GM18505 (cell line): ENCODE measurements around the gene WASL.

Experiments used
- ATAC-seq: cut with Tn5 transposase; IDR thresholded peaks from one replicate; pipeline ENCODE4 v1.9.1; 2021; ENCODE audit not compliant: unreplicated experiment
- POLR2A ChIP-seq: IDR thresholded peaks from 4 replicates; pipeline ENCODE4 v1.6.1; 2011; ENCODE audit warnings: borderline replicate concordance; ENCODE audit not compliant: insufficient read depth, insufficient read length; ENCODE audit errors: extremely low read depth

Gene WASL

DNA sequence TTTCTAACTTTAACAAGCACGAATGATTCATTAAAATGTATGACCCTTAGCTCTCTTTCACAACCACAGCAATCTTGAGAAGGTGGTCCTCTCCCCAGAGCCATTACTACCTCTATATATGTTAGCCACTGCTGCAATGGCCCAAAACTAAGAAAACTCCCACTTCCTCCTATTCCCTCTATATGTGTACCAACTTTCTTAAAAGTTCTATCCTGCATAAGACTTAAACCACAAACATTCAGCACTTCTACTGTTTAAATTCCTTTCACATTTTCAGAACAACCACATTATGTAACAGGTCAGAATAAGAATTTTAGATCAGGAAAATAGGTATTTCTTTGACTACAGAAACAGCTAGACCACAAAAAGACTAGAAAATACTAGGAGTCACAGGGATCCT, 36.2 kb downstream of the WASL start:
- no peak for TF ChIP-seq POLR2A
- ATAC-seq: no peak

DNA sequence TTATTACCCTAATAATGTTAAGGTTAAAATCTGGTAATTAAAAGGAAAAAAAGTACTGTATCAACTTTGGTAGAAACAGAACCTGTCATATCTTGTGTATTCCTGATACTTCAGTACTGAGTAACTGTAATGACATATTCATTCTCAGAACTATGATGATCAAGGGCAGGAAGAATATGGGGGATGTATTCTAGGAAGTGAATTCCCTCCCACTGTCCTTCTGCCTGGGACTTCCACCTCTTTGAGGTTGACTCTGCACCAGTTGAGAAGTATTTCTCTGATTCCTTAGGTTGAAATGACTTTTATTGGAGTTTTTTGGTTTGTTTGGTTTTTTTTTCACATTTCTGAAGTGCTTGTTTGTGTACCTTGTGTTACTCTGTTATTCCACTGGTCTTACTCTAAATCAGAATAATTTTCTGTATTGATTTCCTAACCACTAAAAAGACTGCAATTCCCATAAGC, 36.9 kb downstream of the WASL start:
- no peak for ATAC-seq
- no peak for TF ChIP-seq POLR2A

DNA sequence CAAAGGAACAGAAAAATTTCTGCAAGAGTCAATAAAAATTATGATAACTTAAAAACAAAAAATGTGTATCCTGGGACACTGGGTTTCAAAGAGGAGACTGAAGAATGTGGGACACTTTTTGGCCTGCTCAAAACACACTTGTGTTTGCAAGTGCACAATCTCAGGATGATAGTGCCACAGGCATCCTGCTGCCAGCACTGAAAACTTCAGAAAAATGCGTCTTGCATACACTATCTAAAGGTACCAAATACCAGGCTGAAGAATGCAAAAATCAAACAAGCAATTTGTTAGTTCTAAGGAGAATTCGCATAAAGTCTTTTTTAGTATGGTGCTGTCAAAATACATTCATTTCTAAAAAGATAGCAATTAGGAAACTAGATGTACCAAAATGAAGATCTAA, 38.1 kb downstream of the WASL start:
- no peak for TF ChIP-seq POLR2A
- ATAC-seq: no peak

DNA sequence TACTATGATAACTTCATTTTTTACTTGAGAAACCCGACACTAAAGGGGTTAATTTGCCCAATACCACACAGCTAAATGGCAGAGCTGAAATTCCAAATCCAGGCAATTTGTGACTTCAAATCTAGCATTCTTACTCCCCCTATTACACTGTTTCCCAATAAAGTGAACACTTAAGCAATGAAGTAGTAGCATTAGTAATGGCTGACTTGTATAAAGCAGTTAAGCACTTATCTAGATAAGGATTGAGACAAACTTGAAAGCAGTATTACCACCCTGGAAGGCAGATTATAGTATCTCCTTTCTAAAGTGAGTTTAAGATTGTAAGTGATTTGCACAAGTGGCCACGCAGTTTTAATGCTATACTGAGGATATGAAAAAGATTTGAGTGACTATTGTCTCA, 39.3 kb downstream of the WASL start:
- no peak for ATAC-seq
- TF ChIP-seq POLR2A: no peak

DNA sequence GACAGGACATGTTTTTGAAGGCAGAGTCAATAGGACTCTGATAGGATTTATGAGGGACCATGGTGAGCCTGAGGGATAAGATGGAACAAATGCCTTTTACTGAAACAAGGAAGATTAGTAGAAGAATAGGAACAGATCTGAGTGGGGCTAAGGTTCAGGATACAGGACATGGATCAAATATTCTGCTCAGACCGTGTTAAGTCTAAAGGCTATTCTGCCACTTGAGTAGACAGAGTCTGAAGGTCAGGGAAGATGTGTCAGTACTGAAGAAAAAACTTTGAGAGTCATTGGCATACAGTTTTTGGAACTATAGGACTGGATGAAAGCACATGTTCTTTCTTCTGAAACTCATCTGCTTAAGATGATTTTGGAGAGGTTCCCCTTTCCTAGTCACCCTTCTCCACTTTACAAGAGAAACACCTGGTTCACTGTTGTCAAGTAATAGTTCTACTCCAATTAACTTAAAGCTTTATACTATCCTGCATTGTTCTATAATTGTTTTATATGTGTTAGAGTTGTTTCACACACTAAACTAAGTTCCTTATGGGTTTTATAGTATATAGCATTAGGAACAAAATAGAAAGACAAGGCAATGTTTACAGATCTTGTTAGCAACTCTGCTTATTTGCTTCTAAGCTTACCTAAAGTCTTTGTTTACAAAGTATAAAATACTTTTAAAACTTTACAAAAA, 43.4 kb downstream of the WASL start:
- no peak for ATAC-seq
- TF ChIP-seq POLR2A: no peak

DNA sequence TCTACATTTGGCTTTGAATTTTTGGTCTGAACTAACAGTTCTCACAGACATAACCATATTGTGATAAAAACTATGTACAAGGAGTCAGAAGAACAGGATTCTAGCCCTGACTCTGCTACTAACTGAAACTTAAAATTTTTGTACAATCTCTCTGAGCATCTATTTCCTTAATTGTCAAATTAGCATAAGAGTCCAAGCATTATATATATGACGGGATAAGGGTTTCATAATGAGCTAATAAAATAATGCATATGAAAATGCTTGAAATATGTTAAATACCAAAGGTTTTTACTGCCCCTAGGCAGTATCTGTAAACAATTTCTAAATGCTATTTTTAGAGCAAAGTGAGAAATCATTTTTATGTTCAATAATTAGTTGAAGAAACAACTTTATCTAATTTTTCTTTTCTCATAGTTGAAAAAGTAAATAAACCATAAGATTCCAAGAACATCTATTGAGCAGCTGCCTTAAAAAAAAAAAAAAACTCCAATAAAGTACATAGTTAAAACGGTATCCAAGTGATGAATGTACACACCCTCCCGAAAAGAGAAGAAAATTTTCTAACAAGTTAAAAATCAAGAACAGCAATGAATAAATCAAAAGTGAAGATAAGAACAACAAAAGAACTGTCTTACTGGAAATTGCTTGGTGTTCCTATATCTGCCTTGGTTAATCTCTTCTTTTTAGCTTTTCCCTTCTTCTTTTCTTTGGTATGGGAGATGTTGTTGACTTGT, 52.7 kb downstream of the WASL start:
- no peak for ATAC-seq

DNA sequence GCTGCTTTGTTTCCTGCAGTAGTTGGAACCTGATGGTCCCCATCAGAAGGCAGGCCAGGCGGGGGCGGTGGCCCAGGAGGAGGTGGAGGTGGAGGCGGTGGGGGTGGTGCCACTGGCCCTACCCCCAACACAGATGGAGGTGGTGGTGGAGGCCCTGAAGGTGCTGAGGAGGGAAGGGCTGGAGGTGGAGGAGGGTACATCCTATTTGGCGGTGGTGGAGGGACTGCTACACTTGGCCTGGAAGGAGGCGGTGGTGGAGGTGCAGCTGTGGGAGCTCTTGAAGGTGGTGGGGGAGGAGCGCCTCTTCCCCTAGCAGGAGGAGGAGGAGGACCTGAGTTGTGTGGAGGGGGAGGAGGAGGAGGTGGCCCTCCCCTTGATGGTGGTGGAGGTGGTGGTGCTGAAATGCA, 56.3 kb downstream of the WASL start:
- no peak for ATAC-seq
- no peak for TF ChIP-seq POLR2A

More for the DNA sequence above, 52.7 kb downstream of the WASL start:
- TF ChIP-seq POLR2A: no peak

DNA sequence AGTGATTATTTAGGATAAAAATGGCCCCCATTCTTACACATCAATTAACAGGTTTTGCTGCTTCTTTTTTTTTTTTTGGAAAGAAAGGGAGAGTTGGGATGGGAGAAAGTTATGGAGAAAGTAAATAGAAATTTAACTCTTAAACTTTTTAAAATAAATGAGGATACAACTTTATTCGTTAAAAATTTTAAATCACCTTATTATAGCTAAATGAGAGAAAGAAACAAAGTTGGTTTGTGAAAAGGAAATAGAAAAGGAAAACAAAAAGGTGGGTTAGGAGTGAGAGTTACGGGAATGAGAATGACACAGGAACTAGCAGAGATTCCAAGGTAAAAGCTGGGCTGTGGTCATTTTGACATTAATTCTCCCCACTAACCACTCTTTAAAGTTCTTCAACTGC, 58.3 kb downstream of the WASL start:
- TF ChIP-seq POLR2A: no peak
- ATAC-seq: no peak

DNA sequence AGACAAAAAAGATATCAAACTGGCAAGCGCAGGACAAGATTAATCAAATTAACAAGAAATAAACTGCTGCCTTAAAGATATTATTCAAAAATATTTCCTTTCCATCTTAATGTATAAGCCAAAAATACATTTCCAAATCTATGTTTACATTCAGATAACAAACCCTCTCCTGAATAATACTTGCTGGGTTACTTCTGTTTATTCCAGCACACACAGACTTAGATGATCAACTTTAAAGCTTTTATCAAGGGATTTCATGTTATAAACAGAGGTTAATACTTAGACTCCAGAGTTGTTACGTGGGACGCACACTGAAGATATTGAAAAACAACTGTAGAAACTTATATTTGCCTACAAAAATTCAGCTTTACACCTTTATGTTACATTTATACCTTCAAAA, 59.6 kb downstream of the WASL start:
- TF ChIP-seq POLR2A: no peak
- ATAC-seq: no peak

DNA sequence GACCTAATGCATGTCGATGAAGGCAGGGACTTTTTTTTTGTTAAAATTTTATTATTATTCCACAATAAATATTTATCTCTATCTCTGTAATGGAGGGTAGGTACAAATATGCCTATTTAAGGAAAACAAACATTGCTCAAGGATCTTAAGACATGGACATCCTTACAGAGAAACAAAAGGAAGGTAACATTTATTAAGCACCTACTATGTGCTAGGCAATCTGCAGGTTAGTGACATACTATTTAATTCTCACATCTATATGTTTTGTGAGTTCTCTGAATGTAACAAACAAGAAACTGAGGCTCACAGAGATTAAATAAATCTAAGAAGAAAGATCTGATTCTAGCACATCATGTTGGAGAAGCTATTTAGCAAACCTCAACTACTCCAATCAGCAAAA, 61.1 kb downstream of the WASL start:
- ATAC-seq: no peak
- TF ChIP-seq POLR2A: no peak

DNA sequence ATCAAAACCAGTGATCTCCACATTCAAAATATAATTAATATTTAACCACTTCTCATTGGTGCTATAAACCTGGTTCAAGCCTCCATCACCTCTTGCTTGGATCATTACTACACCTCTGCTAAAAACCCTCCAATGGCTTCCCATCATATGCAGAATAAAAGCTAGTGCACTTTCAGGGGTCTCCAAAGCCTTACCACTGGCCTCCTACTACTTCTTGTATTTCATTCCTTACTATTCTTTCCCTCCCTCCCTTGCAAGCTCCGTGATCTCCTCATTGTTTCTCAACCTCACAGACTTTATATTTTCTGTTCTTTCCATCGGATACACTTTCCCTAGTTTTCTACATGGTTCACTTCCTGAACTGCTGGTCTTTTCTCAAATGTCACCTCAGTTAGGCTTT, 61.6 kb downstream of the WASL start:
- no peak for ATAC-seq
- no peak for TF ChIP-seq POLR2A

DNA sequence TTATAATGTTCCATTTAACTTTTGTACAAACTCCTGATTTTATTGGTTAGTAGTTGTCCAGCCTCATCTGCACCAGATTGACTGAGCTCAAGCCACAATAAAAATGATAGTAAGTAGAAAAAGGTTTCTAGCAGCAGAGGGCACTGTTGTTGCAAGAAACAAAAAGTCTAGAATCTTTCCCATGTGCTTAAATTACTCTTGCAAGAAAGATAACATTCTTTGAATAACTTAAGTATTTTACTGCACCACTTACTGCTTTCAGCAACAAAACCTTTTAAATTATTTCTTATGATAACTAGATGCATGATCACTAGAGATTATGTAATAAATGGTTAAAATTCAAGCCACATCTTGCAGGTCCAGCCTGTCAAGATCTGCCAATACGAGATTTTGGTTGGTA, 66.1 kb downstream of the WASL start:
- peak; percentile 63 for ATAC-seq

DNA sequence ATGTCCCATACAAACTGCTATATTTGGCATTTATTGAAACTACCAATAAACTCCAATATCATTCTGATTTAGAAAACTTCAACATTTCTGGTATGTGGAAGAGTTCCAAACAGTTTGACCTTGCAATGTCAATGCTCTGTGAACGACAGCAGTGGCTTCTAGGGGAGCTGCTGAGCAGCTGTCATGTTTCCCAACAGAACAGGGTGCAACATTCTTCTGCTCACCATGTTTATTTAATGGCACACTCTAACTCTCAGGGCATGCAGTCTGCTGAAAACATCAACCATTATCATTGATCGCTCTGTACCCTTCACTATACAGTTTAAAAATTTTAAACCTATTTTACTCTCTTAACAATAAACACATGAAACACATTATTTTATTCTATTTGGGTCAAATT, 67.2 kb downstream of the WASL start:
- ATAC-seq: no peak
- no peak for TF ChIP-seq POLR2A

More for the DNA sequence above, 66.1 kb downstream of the WASL start:
- TF ChIP-seq POLR2A: no peak

DNA sequence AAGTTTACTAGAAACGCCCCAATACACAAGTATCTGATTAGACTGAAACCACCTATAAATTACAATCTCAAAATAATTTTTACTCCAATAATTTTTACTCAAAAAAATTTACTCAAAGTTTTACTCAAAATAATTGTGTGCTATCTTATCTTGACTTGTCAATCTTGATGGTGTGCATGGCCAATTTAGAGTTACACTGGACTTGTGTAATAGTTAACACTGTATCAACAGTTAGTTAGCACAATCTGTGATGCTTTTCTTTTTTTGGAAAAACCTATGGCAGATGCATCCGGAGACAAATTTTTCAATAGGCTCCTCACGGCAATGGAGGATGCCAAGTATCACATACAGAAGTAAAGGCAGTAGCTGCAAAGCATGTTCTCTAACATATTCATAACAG, 68.2 kb downstream of the WASL start:
- no peak for ATAC-seq
- TF ChIP-seq POLR2A: no peak
